ENCODE results near the gene CCDC88C. TPM values are rescaled to one million over a fixed set of nuclear protein-coding genes. Genes with fewer than 3 reads are reported as not detected.

CCDC88C gene
- total RNA-seq, 1 experiment from 2014 or later, result 64.8 TPM

DNA sequence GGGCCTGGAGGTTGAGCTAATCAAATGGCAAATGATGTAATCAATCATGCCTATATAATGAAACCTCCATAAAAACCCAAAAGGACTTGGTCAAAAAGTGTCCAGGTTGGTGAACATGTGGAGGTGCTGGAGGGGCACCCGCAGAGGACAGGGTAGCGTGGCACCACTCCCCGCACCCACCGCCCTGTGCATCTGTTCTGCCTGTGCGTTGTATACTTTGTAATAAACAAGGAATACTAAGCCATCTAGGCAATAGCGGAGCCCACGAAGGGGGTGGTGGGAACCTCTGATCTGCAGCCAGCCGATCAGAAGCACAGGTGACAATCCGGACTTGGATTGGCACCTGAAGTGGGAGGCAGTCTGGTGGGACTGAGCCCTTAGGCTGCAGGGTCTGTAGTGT lies 97.4 kb downstream of the CCDC88C start:
- POLR2A ChIA-PET, result no interaction called here
- Mint-ChIP-seq H3K27me3 (ENCODE audit: low read depth) (no peaks in the 10 kb centered on the region), H3K4me3 (no peak overlapping the region), H3K36me3 (peaks cover 57% of the 10 kb centered on the region), H3K4me1 (peaks cover 9% of the 10 kb centered on the region), H3K27ac (no peak overlapping the region), H3K9me3 (peaks cover 11% of the 10 kb centered on the region)
- DNase-seq (ENCODE audit: low spot score) (no peak), ATAC-seq (no peak)
- CTCF ChIA-PET, result interaction anchor here (0.6 kb wide), 1 partner anchor 22 kb away, joined by 3 read pairs; no protein-coding TSS in a partner anchor
- TF ChIP-seq ZNF396 (CRISPR knock-in tag; IDR thresholded peaks at IDR 0.05; ENCODE audit: borderline replicate concordance) (no peak), NR1H2 (CRISPR knock-in tag; IDR thresholded peaks at IDR 0.05) (no peak), JUN (CRISPR knock-in tag; IDR thresholded peaks at IDR 0.05) (no peak), MYBL2 (CRISPR knock-in tag; IDR thresholded peaks at IDR 0.05) (no peak), FOXK1 (CRISPR knock-in tag; IDR thresholded peaks at IDR 0.05) (no peak), ATF1 (CRISPR knock-in tag; IDR thresholded peaks at IDR 0.05) (no peak)

DNA sequence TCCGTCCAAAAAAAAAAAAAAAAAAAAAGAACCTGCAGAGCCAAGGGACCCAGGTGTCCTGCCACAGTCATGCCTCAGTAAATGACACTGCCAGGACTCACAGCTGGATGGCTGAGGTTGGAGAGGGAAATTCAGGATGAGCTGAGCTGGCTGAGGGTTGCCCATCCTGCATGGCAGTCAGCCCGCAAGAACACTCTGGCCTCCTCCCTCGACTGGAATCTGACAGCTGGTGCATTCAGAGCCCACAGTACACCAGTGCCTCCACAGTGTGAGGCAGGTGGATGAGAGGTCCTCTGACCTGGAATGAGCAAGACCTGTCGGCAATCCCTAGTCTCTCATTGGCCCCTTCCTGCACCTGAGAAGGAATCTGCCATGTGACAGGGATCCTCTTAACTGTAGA lies 98.7 kb downstream of the CCDC88C start:
- H3K4me3 Mint-ChIP-seq, result no peak overlapping the region
- no peak overlapping the region for H3K27ac Mint-ChIP-seq
- DNase-seq (ENCODE audit: low spot score) (no peak), ATAC-seq (no peak)
- peaks cover 24% of the 10 kb centered on the region for H3K9me3 Mint-ChIP-seq
- no peak for TF ChIP-seq TP53 (CRISPR knock-in tag; IDR thresholded peaks at IDR 0.05)
- peaks cover 4% of the 10 kb centered on the region for H3K4me1 Mint-ChIP-seq
- POLR2A ChIA-PET, result no interaction called here
- CTCF ChIA-PET, result no interaction called here
- peaks cover 67% of the 10 kb centered on the region for H3K36me3 Mint-ChIP-seq
- H3K27me3 Mint-ChIP-seq (ENCODE audit: low read depth), result no peaks in the 10 kb centered on the region

DNA sequence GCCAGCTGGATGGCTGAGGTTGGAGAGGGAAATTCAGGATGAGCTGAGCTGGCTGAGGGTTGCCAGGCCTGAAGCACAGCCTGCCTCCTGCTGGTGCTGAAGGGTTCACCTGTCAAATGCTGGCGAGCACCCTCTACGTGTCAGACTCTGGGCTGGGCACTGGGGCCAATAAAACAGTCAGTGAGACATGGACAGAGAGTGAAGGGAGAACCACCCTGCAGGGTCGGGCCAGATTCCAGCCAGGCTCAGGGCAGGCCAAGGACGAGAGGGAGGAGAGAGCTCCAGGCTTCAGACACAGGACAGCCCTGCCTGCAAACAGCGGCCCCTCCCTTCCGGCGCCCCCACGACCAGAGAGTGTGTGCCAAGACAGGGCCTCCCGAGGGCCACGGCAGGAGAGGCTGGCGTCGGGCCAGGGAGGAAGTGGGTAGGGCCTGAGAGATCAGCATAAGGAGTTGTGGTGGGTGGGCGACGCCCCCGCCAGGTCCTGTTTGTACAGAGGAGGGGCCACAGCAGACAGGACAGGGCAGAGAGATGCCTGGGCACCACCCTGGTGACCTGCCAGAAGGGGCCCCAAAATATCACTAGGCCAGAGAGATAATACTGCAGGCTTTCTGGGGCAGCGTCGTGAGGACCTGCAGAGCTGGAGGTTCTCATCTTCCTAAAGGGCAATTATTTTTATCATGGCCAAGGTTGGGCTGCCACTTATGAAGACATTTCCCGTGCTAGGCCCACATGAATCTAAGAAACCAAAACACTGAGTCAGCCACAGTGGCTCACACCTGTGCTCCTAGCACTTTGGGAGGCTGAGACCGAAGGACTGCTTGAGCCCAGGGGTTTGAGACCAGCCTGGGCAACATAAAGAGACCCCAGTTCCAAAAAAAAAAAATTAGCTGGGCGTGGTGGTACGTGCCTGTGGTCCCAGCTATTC lies 100.0 kb downstream of the CCDC88C start:
- Mint-ChIP-seq H3K4me1 (no peaks in the 10 kb centered on the region), H3K9me3 (peaks cover 30% of the 10 kb centered on the region), H3K27ac (no peak overlapping the region), H3K27me3 (ENCODE audit: low read depth) (no peaks in the 10 kb centered on the region), H3K36me3 (peaks cover 77% of the 10 kb centered on the region), H3K4me3 (no peak overlapping the region)
- CTCF ChIA-PET, result interaction anchor here (0.9 kb wide), 1 partner anchor 31 kb away, joined by 4 read pairs; no protein-coding TSS in a partner anchor
- ATAC-seq (no peak; the same call in 1 of the 2 replicates), DNase-seq (ENCODE audit: low spot score) (no peak)
- TF ChIP-seq TCF7 (CRISPR knock-in tag; IDR thresholded peaks at IDR 0.05; ENCODE audit: low read depth), result no peak
- TF ChIP-seq MXD4 (CRISPR knock-in tag; IDR thresholded peaks at IDR 0.05; ENCODE audit: borderline replicate concordance), result no peak
- TF ChIP-seq ELF4 (CRISPR knock-in tag; IDR thresholded peaks at IDR 0.05; ENCODE audit: low read depth), result no peak
- TF ChIP-seq, protein P1, sequence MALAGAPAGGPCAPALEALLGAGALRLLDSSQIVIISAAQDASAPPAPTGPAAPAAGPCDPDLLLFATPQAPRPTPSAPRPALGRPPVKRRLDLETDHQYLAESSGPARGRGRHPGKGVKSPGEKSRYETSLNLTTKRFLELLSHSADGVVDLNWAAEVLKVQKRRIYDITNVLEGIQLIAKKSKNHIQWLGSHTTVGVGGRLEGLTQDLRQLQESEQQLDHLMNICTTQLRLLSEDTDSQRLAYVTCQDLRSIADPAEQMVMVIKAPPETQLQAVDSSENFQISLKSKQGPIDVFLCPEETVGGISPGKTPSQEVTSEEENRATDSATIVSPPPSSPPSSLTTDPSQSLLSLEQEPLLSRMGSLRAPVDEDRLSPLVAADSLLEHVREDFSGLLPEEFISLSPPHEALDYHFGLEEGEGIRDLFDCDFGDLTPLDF (CRISPR knock-in tag; IDR thresholded peaks at IDR 0.05), result no peak
- TF ChIP-seq, protein P2, sequence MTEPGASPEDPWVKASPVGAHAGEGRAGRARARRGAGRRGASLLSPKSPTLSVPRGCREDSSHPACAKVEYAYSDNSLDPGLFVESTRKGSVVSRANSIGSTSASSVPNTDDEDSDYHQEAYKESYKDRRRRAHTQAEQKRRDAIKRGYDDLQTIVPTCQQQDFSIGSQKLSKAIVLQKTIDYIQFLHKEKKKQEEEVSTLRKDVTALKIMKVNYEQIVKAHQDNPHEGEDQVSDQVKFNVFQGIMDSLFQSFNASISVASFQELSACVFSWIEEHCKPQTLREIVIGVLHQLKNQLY (CRISPR knock-in tag; IDR thresholded peaks at IDR 0.05), result no peak
- TF ChIP-seq, protein P3, sequence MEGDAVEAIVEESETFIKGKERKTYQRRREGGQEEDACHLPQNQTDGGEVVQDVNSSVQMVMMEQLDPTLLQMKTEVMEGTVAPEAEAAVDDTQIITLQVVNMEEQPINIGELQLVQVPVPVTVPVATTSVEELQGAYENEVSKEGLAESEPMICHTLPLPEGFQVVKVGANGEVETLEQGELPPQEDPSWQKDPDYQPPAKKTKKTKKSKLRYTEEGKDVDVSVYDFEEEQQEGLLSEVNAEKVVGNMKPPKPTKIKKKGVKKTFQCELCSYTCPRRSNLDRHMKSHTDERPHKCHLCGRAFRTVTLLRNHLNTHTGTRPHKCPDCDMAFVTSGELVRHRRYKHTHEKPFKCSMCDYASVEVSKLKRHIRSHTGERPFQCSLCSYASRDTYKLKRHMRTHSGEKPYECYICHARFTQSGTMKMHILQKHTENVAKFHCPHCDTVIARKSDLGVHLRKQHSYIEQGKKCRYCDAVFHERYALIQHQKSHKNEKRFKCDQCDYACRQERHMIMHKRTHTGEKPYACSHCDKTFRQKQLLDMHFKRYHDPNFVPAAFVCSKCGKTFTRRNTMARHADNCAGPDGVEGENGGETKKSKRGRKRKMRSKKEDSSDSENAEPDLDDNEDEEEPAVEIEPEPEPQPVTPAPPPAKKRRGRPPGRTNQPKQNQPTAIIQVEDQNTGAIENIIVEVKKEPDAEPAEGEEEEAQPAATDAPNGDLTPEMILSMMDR (IDR thresholded peaks at IDR 0.05), result no peak
- no peak for TF ChIP-seq FOXK1 (CRISPR knock-in tag; IDR thresholded peaks at IDR 0.05)
- no peak for TF ChIP-seq RORB (CRISPR knock-in tag; IDR thresholded peaks at IDR 0.05)
- TF ChIP-seq, protein P4, sequence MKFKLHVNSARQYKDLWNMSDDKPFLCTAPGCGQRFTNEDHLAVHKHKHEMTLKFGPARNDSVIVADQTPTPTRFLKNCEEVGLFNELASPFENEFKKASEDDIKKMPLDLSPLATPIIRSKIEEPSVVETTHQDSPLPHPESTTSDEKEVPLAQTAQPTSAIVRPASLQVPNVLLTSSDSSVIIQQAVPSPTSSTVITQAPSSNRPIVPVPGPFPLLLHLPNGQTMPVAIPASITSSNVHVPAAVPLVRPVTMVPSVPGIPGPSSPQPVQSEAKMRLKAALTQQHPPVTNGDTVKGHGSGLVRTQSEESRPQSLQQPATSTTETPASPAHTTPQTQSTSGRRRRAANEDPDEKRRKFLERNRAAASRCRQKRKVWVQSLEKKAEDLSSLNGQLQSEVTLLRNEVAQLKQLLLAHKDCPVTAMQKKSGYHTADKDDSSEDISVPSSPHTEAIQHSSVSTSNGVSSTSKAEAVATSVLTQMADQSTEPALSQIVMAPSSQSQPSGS (CRISPR knock-in tag; IDR thresholded peaks at IDR 0.05; ENCODE audit: borderline replicate concordance, low read depth), result no peak
- TF ChIP-seq CREM (CRISPR knock-in tag; IDR thresholded peaks at IDR 0.05), result no peak
- TF ChIP-seq, protein P5, sequence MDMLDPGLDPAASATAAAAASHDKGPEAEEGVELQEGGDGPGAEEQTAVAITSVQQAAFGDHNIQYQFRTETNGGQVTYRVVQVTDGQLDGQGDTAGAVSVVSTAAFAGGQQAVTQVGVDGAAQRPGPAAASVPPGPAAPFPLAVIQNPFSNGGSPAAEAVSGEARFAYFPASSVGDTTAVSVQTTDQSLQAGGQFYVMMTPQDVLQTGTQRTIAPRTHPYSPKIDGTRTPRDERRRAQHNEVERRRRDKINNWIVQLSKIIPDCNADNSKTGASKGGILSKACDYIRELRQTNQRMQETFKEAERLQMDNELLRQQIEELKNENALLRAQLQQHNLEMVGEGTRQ (CRISPR knock-in tag; IDR thresholded peaks at IDR 0.05), result no peak
- TF ChIP-seq, protein P6, sequence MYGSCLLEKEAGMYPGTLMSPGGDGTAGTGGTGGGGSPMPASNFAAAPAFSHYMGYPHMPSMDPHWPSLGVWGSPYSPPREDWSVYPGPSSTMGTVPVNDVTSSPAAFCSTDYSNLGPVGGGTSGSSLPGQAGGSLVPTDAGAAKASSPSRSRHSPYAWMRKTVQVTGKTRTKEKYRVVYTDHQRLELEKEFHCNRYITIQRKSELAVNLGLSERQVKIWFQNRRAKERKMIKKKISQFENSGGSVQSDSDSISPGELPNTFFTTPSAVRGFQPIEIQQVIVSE (CRISPR knock-in tag; IDR thresholded peaks at IDR 0.05; ENCODE audit: borderline replicate concordance), result no peak
- TF ChIP-seq, protein P7, sequence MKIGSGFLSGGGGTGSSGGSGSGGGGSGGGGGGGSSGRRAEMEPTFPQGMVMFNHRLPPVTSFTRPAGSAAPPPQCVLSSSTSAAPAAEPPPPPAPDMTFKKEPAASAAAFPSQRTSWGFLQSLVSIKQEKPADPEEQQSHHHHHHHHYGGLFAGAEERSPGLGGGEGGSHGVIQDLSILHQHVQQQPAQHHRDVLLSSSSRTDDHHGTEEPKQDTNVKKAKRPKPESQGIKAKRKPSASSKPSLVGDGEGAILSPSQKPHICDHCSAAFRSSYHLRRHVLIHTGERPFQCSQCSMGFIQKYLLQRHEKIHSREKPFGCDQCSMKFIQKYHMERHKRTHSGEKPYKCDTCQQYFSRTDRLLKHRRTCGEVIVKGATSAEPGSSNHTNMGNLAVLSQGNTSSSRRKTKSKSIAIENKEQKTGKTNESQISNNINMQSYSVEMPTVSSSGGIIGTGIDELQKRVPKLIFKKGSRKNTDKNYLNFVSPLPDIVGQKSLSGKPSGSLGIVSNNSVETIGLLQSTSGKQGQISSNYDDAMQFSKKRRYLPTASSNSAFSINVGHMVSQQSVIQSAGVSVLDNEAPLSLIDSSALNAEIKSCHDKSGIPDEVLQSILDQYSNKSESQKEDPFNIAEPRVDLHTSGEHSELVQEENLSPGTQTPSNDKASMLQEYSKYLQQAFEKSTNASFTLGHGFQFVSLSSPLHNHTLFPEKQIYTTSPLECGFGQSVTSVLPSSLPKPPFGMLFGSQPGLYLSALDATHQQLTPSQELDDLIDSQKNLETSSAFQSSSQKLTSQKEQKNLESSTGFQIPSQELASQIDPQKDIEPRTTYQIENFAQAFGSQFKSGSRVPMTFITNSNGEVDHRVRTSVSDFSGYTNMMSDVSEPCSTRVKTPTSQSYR (CRISPR knock-in tag; IDR thresholded peaks at IDR 0.05), result no peak
- no peak for TF ChIP-seq FOXJ3 (CRISPR knock-in tag; IDR thresholded peaks at IDR 0.05; ENCODE audit: borderline replicate concordance)
- TF ChIP-seq ZNF317 (CRISPR knock-in tag; IDR thresholded peaks at IDR 0.05; ENCODE audit: borderline replicate concordance, low read depth), result no peak
- POLR2A ChIA-PET, result no interaction called here
